Stimulated activated CD8-positive, alpha-beta memory T cell treated with anti-CD3 and anti-CD28 coated beads, Interleukin-4, amount 100 ng/mL, for 24 hours (primary cell): ENCODE results near the gene GSG1L.

ENCODE experiments used
- DNase-seq: peaks from one replicate; pipeline ENCODE4 v3.0.0-alpha.2; 2020; ENCODE audit warnings: low read depth

The GSG1L gene

DNA sequence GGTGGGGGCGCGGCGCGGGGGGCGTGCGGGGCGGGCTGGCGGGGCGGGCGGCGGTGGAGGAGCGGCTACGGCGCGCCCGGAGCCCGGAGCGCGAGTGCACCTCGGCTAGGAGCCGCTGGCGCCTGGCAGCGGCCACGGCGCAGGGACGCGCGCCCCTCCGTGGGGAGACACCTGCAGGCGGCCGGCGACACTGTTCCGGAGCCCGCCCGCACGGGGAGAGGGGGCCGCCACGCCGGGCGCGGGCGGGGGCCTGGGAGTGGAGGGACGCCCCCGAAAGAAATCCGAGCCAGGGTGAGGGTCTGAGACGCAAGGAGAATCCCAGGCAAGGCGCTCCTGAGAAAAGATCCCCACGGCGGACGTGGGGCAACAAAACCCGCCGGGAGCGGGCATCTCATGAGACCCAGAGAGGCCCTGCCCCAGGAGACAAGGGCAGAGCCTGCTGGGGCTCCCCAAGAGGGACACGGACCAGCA, at the start of gene GSG1L:
TSS of gene GSG1L (minus strand) at position 124 of the 471 bp plus-strand sequence. CDS start 290 bp downstream, outside the sequence.
- DNase-seq: no peak

- no peak for DNase-seq
These were observed 49.4 kb upstream of the GSG1L start for GRCh38 chr16:28112908-28113307.

DNA sequence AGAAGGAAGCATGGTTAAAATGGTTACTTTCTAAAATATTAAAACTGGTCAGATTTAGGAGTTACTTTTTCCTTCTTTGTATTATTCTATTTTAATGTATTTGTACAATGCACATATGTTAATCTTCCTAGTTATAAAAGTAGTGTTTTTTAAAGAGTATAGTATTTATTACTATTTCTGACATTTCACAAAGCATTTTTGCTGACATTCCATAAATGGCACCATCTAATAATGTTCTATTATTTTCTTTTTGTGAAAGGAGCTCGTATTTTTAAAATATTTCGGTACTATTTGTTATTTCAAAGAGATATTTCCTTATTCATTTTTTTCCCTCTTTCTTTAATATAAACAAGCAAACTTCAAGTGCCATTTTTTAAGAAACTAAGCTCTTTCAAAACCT, 47.5 kb upstream of the GSG1L start:
- no peak for DNase-seq

- no peak for DNase-seq
These were observed 47.0 kb upstream of the GSG1L start for GRCh38 chr16:28110479-28110878.

DNA sequence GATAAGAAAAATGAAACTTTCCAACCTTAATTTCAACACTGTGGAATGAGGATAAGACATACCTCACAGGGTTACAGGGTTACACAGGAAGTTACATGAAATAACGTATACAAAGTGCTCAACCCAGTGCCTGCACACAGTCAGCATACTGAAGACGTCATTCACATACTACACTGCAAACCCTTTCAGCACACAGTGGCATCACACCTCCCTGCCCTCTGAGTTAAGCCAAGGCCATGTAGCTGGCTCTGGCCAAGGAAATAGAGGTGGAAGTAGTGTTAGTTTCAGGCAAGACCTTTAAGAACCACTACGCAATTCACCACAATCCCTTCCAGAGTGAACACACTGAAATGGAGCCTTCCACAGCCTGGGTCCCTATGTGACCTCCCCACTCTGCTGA, 46.6 kb upstream of the GSG1L start:
- no peak for DNase-seq

DNA sequence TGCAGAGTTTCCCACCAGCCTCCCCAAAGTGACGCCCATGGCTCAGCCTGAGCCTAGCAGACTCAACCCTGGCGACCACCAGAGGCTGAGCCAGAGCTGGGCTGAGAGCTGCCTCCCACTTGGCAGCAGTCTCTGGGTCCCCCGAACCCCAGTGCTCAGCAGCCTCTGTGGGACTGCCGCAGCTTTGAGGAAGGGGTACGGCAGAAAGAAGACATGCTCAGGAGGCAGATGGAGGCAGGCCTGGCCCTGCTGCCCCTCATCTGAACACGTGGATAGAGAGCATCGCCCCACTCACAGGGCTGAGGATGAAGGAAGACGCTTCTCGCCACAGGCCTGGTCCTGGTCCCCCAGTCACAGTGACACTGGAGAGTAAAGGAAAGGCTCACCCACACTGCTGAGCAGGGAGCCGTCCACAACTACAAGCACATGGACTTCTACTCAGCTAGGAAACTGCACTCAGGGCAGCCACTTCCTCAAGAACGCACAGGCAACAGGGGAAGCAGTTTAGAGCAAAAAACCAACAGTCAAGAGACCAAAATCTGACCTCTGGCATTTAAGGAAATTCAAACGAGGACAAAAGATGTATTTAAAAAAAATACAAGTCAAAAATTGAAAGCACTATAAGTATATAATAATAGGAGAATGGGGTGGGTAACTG, 45.2 kb upstream of the GSG1L start:
- DNase-seq: no peak

DNA sequence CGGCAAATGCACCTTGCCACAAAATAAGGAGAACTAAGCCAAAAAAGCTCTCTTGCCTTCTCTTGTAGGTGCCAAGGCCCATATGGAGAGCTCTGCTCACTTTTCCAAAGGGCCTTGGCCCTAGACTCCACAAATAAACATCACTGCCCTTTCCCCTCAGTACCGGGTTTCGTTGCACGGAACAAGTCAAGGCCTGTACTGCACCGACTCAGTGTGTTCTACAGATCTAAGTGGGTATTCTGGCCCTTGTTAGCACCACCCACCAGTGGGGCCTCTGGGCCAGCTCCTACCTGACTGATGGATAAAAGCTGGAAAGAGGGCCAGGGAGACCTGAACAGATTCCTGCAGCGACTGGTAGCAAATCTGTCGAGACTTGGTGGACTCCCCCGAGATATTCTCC, 43.7 kb upstream of the GSG1L start:
- no peak for DNase-seq

DNA sequence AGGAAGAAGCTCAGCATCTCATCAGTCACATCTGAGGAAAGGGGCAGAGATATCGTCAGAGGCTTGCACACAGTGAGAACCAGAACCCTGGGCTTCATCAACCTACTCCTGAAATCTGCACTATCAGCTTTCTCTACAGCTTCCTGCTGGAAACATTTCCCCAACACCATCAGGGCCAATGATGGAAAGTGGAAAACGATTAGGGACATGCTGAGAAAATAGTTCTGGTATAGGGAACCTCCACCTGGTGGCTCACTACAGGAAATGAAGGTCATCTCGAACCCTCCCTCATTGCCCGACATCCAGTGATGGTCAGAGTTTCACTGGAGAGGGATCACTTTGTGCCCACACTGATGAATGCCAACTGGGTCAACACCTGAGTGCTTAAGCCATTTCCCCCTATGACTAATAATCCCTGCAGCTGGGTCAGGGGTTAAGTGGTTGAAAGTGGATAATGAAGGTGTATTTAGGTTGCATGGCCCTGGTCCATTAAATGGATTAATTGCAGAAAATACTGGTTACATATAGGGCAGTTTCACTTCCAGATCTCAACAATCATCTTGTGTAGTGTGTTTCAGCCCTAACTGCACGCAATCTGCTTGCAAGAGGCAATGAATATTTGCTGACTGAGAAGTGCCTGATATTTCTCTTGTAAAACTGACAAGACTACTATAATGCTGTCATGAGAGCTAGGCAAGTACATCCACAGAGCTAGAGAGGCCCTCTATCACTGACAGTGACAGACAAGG, 43.1 kb upstream of the GSG1L start:
- DNase-seq: no peak

DNA sequence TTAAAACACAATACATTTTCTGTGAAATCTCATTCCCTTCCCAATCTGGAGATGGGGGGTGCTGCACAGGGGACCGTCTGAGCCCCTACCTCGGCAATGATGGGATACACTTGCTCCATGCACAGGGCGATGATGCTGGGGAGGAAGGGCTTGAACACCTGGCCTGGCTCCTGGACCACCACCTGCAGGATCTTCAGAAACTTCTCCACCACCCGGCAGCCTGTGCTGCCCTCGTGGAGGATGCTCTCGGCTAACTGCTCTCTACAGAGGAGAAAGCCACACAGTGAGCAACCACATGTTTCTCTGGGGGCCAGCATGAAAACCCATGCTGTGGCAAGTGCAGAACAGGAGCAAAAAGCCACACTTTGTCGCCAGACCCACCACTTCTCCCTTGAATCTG, 42.4 kb upstream of the GSG1L start:
- DNase-seq: no peak

DNA sequence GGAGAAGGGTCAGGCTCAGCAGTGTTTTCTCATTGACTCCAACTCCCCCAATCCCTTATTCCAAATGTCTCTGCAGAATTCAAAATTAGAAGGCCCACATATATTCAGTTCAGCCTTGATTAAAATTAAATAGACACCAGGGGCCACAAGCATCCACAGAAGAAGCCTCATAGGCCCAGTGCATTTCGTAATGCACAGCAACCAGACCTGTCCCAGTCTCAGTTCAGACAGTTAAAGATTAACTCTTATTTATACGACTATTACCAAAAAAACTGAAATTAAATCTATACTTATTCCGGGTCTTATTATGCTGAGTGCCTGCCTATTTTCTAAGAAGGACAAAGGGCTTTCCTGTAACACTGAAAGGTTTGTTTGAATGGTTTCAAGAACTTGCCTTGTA, 41.8 kb upstream of the GSG1L start:
- DNase-seq: no peak

- DNase-seq: no peak
These were observed 40.9 kb upstream of the GSG1L start for GRCh38 chr16:28104404-28104803.

DNA sequence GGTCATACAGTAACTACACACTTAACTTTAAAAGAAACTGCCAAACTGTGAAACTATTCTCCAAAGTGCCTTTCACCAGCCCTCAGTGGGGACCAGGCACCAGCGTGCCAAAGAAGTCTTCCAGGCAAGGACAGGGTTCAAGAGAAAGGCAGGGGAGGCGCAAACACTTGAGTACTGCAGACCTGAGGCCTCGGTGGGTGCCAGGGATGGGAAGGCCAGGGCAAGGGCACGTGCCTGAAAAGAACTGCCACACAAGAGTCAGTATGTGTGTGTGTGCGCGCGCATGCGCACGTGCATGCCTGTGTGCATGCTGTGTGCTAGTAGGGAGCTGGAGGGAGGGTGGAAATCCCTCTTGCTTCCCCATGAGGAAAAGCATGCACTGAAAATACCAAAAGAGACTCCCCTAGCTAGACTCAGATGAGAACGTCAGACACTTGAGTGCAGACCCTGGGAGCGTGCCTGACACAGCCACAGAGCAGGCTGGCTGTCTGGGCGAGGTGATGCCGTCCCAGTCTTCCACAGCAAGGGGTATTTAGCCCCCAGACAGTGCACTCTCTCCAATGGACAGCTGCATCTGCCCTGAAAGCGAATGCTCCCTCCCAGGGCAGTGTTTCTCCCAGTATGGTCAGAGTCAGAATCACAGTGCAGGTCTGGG, 40.1 kb upstream of the GSG1L start:
- DNase-seq: no peak

- no peak for DNase-seq
These were observed 38.0 kb upstream of the GSG1L start for GRCh38 chr16:28101533-28101890.

- DNase-seq: no peak
These were observed 37.5 kb upstream of the GSG1L start for GRCh38 chr16:28100810-28101532.

DNA sequence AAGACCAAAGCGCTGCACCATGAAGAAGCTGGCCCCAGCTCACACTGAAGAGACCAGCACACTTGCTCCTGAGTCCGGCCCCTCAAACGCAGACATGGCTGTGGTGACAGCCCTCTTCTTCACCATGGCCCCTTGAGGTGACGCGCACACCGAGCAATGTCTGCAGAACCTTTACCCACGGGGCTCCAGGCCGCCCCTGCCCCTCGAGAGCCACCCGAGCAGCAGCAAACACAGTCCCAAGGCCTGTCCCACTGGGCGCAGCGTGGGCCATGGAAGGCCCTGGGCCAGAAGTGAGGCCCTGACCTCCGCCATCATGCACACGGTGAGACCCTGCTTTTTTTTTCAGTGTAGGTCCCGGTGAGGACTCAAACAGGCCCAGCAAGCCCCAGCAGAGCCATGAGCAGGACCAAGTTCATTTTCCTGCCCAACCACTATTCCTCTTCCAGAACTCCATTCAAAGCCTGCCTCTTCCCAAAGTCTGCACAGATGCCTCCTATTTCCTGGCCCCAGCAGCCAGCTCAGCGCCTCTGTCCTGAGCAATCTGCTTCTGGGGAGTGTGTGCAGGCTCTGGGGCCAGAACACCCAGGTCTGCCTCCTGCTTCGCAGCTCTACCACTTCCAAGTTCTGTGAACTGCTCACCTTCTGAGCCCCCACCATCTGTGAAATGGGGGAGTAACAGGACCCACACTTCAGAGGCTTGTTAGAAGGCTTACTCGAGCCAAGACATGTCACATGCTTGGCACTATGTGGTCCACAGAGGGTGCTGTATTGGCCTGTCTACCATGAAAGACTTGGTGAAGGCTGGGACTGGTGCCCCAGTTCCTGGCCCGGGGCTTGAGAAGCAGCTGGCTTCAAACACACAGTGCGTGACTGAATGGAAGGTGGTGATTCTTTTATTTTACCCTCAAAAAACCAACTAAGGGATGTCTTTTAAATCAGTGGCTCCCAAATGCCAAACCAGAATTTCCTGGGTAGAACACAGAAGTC, 35.7 kb upstream of the GSG1L start:
- no peak for DNase-seq

GRCh38 chr16:28098171-28098958, 34.9 kb upstream of the GSG1L start:
- DNase-seq: no peak

DNA sequence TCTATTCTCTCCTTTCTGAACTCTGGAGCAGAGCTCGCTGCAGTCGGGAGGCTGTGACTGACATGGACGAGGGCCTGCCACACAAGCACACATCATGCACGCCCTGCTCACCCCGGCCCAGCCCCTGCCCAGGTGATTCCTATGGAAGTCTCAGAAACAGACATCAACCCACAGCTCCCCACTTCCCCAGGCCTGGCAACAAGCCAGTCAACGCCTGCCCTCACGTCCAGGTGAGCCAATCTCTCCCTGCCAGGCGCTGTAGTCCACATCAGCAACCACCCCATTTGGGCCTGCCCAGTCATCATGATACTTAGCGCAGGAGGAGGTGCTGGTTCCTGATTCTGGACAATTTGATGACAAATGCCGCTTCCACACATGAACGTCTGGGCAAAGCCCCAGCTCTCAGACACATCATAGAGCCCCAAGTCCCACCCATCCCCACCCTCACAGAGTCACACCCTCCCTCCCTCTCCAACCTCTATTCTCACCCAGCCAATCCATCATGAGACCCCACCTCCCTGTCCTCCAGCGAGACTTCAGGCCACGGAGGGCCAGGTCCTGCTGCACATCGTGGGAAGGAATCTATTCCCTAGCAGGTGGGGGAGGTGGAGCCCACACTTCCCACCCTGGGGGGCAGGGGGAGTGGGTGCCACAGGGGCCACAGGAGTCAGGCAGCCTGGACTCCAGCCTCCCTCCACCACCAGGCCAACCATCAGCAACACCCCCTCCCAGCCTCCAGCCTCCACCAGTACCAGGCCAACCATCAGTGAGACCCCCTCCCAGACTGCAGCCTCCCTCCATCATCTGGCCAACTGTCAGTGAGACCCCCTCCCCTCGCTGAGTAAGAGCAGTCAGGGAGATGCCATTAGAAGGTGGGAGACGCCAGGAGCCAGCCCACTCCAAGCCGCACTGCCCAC, 33.7 kb upstream of the GSG1L start:
- DNase-seq: no peak

- DNase-seq: no peak
These were observed 29.8 kb upstream of the GSG1L start for GRCh38 chr16:28093385-28093725.

- DNase-seq: no peak
These were observed 29.3 kb upstream of the GSG1L start for GRCh38 chr16:28092721-28093384.
